HCT116 (cell line): ENCODE measurements around the gene FANCM. TPM values are rescaled to one million over a fixed set of nuclear protein-coding genes. Genes with fewer than 3 reads are reported as not detected.

Experiments
- ATAC-seq: fragments of 200-7000 bp; cut with Tn5 transposase; 2 replicates; pipeline ENCODE4 v1.9.1; 2020; ENCODE audit warnings: mild to moderate bottlenecking, moderate library complexity
- BruUV-seq: library from RNA; stranded (reverse); fragments of 400-500 nt; replicated peaks from 2 replicates; lab custom pipeline; 2021; lab: Mats Ljungman, UMichigan
- CTCF ChIA-PET: fragments of 300-600 bp; sonication (Branson Sonifier 250); formaldehyde crosslinking; loops from one replicate; lab custom pipeline; 2021; ENCODE audit warnings: antibody characterized with exemption; lab: Charles Lee
- POLR2A ChIA-PET: fragments of 300-600, 350-600 bp; sonication (Branson Sonifier 250); formaldehyde crosslinking; loops from one replicate; lab custom pipeline; 2021; ENCODE audit warnings: antibody characterized with exemption; lab: Charles Lee
- RAD21 ChIA-PET, 2 experiments: fragments of 300-600 bp; sonication (Branson Sonifier 250); formaldehyde crosslinking; loops; one replicate each; lab custom pipeline; 2023; ENCODE audit warnings: low total read pairs in 2 of 2; ENCODE audit not compliant: uncharacterized antibody in 2 of 2, unreplicated experiment in 2 of 2, low non-redundant PET in 1 of 2; lab: Charles Lee
- DNase-seq: peaks from one replicate; pipeline ENCODE4 v3.0.0-alpha.2; 2010; ENCODE audit warnings: low read depth, low spot score
- H2AFZ ChIP-seq: fragments of 200-600 bp; shearing (Covaris generic), sonication (generic); 2 replicates; pipeline ENCODE4 v1.6.1; 2017; ENCODE audit warnings: low read depth, mixed run types, mixed read lengths, antibody characterized with exemption, low read length; ENCODE audit not compliant: poor library complexity, severe bottlenecking
- H3K27ac ChIP-seq: 2 replicates; pipeline ENCODE4 v1.5.1; 2012; ENCODE audit warnings: low read depth, low read length
- H3K27me3 ChIP-seq: fragments of 200-600 bp; sonication (generic); 2 replicates; pipeline ENCODE4 v1.6.1; 2016; ENCODE audit warnings: mixed run types, low read length, mixed read lengths; ENCODE audit not compliant: insufficient read depth
- H3K36me3 ChIP-seq, 2 experiments: fragments of 200-500 bp in 1 of 2; fragments of 200-600 bp in 1 of 2; sonication (Bioruptor generic) in 1 of 2; sonication (generic) in 1 of 2; 2 replicates each; pipeline versions ENCODE4 v1.5.1 to v1.6.1; 2014 to 2016; ENCODE audit warnings: low read length in 2 of 2, inconsistent platforms in 1 of 2, mixed read lengths in 1 of 2, mixed run types in 1 of 2; ENCODE audit not compliant: insufficient read depth in 2 of 2, control insufficient read depth in 1 of 2
- H3K4me1 ChIP-seq, 2 experiments: fragments of 200-600 bp in 1 of 2; sonication (generic) in 1 of 2; 2 replicates each; pipeline versions ENCODE4 v1.5.1 to v1.6.1; 2012 to 2017; ENCODE audit warnings: low read length in 2 of 2, inconsistent platforms in 1 of 2, mild to moderate bottlenecking in 1 of 2, mixed read lengths in 1 of 2, mixed run types in 1 of 2, moderate library complexity in 1 of 2; ENCODE audit not compliant: insufficient read depth in 2 of 2, control insufficient read depth in 1 of 2
- H3K4me2 ChIP-seq: fragments of 200-600 bp; sonication (generic); 2 replicates; pipeline ENCODE4 v1.6.1; 2017; ENCODE audit warnings: mixed run types, low read length, mixed read lengths
- H3K4me3 ChIP-seq, 2 experiments: fragments of 200-600 bp in 1 of 2; sonication (generic) in 1 of 2; replicated peaks in 1 of 2; 2 replicates each; pipeline ENCODE4 v1.5.1; 2011 to 2016; ENCODE audit warnings: low read length in 2 of 2, control low read depth in 1 of 2, low read depth in 1 of 2, mild to moderate bottlenecking in 1 of 2, mixed read lengths in 1 of 2, mixed run types in 1 of 2
- H3K79me2 ChIP-seq: fragments of 200-600 bp; sonication (generic); 2 replicates; pipeline ENCODE4 v1.6.1; 2017; ENCODE audit warnings: mild to moderate bottlenecking, mixed run types, low read length, moderate library complexity, mixed read lengths; ENCODE audit not compliant: insufficient read depth
- H3K9ac ChIP-seq: fragments of 200-600 bp; sonication (generic); 2 replicates; pipeline ENCODE4 v1.6.1; 2016; ENCODE audit warnings: low read length, mixed read lengths
- H3K9me2 ChIP-seq: fragments of 200-600 bp; sonication (generic), shearing (Covaris generic); 2 replicates; pipeline ENCODE4 v1.6.1; 2017; ENCODE audit warnings: mixed run types, mild to moderate bottlenecking, moderate library complexity; ENCODE audit not compliant: insufficient read depth
- H3K9me3 ChIP-seq, 2 experiments: fragments of 200-500 bp in 1 of 2; fragments of 200-600 bp in 1 of 2; sonication (Bioruptor generic) in 1 of 2; sonication (generic) in 1 of 2; 2 replicates each; pipeline ENCODE4 v1.6.1; 2014 to 2017; ENCODE audit warnings: low read length in 2 of 2, mixed read lengths in 2 of 2, inconsistent platforms in 1 of 2, low read depth in 1 of 2, mild to moderate bottlenecking in 1 of 2, mixed run types in 1 of 2, moderate library complexity in 1 of 2; ENCODE audit not compliant: control insufficient read depth in 1 of 2, insufficient read depth in 1 of 2
- H4K20me1 ChIP-seq: fragments of 200-600 bp; sonication (generic), shearing (Covaris generic); 2 replicates; pipeline ENCODE4 v1.6.1; 2017; ENCODE audit warnings: mixed run types, mild to moderate bottlenecking, moderate library complexity; ENCODE audit not compliant: insufficient read depth
- CBX3 ChIP-seq: IDR thresholded peaks from 2 replicates; pipeline ENCODE4 v1.6.1; 2012; ENCODE audit warnings: low read depth
- FOSL1 ChIP-seq: IDR thresholded peaks from 2 replicates; pipeline ENCODE4 v1.6.1; 2012; ENCODE audit warnings: low read depth
- YY1 ChIP-seq: IDR thresholded peaks from 2 replicates; pipeline ENCODE4 v1.6.1; 2011; ENCODE audit warnings: low read length, low read depth, moderate library complexity, mild to moderate bottlenecking; ENCODE audit not compliant: insufficient replicate concordance; ENCODE audit errors: extremely low read depth
- ZFX ChIP-seq: fragments of 450-650 bp; IDR thresholded peaks from 2 replicates; pipeline ENCODE4 v1.6.1; 2017
- intact Hi-C: fragments of 100-400 bp; cut with micrococcal nuclease; formaldehyde crosslinking; loops from 2 replicates; pipeline ENCODE4 v1.10.0; 2022
- total RNA-seq: library from RNA; stranded (reverse); gene quantifications from one replicate; pipeline ENCODE4 v1.2.1, GENCODE V29; 2021; ENCODE audit not compliant: unreplicated experiment
- TF ChIP-seq, protein P1 (sequence below): IDR thresholded peaks from 2 replicates; pipeline ENCODE4 v1.6.1; 2012; ENCODE audit warnings: low read depth
- TF ChIP-seq, protein P2 (sequence below): IDR thresholded peaks from 2 replicates; pipeline ENCODE4 v1.6.1; 2011; ENCODE audit warnings: mild to moderate bottlenecking, low read length, moderate library complexity; ENCODE audit not compliant: insufficient replicate concordance; ENCODE audit errors: extremely low read depth

FANCM gene
- total RNA-seq, 1 experiment from 2014 or later: 10.9 TPM

DNA sequence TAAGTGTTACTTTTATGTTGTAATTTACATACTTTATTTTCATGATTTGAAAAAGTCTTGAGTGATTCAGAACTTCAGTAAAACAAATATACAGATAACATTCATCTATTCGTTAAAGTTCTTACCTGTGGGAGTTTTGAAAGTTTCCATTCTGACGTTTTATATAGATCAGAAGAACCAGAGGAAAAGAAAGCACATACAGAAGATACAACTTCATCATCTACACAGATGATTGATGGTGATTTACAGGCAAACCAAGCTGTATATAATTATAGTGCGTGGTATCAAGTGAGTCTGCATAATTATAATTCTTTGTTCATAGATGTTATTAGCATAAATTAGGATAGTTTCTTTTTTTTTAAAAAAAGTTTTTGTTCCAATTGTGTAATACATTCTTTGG is 21.4 kb upstream of the FANCM start:
- Histone ChIP-seq H3K79me2 (peaks cover 29% of the 10 kb centered on the region), H3K4me2 (no peak overlapping the region), H3K9me2 (no peaks in the 10 kb centered on the region), H3K36me3 (peaks cover 63% of the 10 kb centered on the region in 2 experiments), H3K9ac (no peak overlapping the region), H4K20me1 (0 out of 2 replicates have a peak, but pooled peaks cover 3% of the 10 kb centered on the region), H2AFZ (no peak overlapping the region), H3K27me3 (no peaks in the 10 kb centered on the region), H3K9me3 (no peaks in the 10 kb centered on the region), H3K4me3 (no peak overlapping the region), H3K27ac (no peak overlapping the region), H3K4me1 (no peaks in the 10 kb centered on the region)
- DNase-seq (no peak), ATAC-seq (no peak)
- ChIA-PET RAD21 (no interaction called here), POLR2A (interaction anchor here (1.4 kb wide), 1 partner anchor 15 kb away, joined by 3 read pairs; no protein-coding TSS in a partner anchor), CTCF (no interaction called here)
- no TSS peak for BruUV-seq
- intact Hi-C loops: no loop called here
- TF ChIP-seq FOSL1: no peak
- TF ChIP-seq, protein P1, sequence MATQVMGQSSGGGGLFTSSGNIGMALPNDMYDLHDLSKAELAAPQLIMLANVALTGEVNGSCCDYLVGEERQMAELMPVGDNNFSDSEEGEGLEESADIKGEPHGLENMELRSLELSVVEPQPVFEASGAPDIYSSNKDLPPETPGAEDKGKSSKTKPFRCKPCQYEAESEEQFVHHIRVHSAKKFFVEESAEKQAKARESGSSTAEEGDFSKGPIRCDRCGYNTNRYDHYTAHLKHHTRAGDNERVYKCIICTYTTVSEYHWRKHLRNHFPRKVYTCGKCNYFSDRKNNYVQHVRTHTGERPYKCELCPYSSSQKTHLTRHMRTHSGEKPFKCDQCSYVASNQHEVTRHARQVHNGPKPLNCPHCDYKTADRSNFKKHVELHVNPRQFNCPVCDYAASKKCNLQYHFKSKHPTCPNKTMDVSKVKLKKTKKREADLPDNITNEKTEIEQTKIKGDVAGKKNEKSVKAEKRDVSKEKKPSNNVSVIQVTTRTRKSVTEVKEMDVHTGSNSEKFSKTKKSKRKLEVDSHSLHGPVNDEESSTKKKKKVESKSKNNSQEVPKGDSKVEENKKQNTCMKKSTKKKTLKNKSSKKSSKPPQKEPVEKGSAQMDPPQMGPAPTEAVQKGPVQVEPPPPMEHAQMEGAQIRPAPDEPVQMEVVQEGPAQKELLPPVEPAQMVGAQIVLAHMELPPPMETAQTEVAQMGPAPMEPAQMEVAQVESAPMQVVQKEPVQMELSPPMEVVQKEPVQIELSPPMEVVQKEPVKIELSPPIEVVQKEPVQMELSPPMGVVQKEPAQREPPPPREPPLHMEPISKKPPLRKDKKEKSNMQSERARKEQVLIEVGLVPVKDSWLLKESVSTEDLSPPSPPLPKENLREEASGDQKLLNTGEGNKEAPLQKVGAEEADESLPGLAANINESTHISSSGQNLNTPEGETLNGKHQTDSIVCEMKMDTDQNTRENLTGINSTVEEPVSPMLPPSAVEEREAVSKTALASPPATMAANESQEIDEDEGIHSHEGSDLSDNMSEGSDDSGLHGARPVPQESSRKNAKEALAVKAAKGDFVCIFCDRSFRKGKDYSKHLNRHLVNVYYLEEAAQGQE: no peak
- TF ChIP-seq ZFX: no peak
- no peak for TF ChIP-seq CBX3
- no peak for TF ChIP-seq YY1
- TF ChIP-seq, protein P2, sequence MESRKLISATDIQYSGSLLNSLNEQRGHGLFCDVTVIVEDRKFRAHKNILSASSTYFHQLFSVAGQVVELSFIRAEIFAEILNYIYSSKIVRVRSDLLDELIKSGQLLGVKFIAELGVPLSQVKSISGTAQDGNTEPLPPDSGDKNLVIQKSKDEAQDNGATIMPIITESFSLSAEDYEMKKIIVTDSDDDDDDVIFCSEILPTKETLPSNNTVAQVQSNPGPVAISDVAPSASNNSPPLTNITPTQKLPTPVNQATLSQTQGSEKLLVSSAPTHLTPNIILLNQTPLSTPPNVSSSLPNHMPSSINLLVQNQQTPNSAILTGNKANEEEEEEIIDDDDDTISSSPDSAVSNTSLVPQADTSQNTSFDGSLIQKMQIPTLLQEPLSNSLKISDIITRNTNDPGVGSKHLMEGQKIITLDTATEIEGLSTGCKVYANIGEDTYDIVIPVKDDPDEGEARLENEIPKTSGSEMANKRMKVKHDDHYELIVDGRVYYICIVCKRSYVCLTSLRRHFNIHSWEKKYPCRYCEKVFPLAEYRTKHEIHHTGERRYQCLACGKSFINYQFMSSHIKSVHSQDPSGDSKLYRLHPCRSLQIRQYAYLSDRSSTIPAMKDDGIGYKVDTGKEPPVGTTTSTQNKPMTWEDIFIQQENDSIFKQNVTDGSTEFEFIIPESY: no peak
